HepG2 (cell line): ENCODE results near the gene INTS1. TPM values are rescaled to one million over a fixed set of nuclear protein-coding genes. Genes with fewer than 3 reads are reported as not detected.

Experiments used
- ATAC-seq: fragments of 200-7000 bp; cut with Tn5 transposase; 3 replicates; pipeline ENCODE4 v1.9.1; 2020; ENCODE audit warnings: mild to moderate bottlenecking, moderate library complexity
- BruUV-seq: library from RNA; stranded (reverse); fragments of 400-500 nt; replicated peaks from 2 replicates; lab custom pipeline; 2021; lab: Mats Ljungman, UMichigan
- CTCF ChIA-PET: fragments of 300-600 bp; formaldehyde crosslinking; extraction: SDS; loops from one replicate; lab custom pipeline; 2021; ENCODE audit warnings: low total read pairs, inconsistent platforms, low intra/inter-chr PET ratio; lab: Yijun Ruan, JAX
- POLR2A ChIA-PET: fragments of 350-600 bp; sonication (Branson Sonifier 250); formaldehyde crosslinking; loops from one replicate; lab custom pipeline; 2020; ENCODE audit warnings: antibody characterized with exemption, inconsistent platforms; lab: Yijun Ruan, JAX
- DNase-seq: peaks from one replicate; pipeline ENCODE4 v3.0.0-alpha.2; 2015; ENCODE audit warnings: low spot score
- FAIRE-seq: peaks from 3 replicates; lab custom pipeline; 2011; peaks lifted over from hg19 to GRCh38; lab: Jason Lieb, UNC
- H2AFZ ChIP-seq: one replicate; pipeline ENCODE4 v1.6.1; 2011; ENCODE audit warnings: low read length, inconsistent platforms
- H3K27ac ChIP-seq: fragments of 300-600 bp; 3 replicates; pipeline ENCODE4 v1.8.0; 2011; ENCODE audit warnings: mixed run types, mild to moderate bottlenecking, mixed read lengths, low read length, inconsistent platforms; ENCODE audit not compliant: insufficient read depth; ENCODE audit errors: extremely low read length
- H3K27me3 ChIP-seq, 2 experiments: fragments of 200-600 bp in 1 of 2; 2 replicates in 1 of 2; 3 replicates in 1 of 2; pipeline versions ENCODE4 v1.6.0 to v1.8.0; 2011; ENCODE audit warnings: low read length in 2 of 2, mild to moderate bottlenecking in 2 of 2, moderate library complexity in 2 of 2, inconsistent platforms in 1 of 2; ENCODE audit not compliant: insufficient read depth in 2 of 2, control insufficient read depth in 1 of 2
- H3K36me3 ChIP-seq, 2 experiments: fragments of 200-600 bp in 1 of 2; replicated peaks in 1 of 2; 2 replicates in 1 of 2; 3 replicates in 1 of 2; pipeline versions ENCODE4 v1.5.1 to v1.8.0; 2011; ENCODE audit warnings: low read length in 2 of 2, inconsistent platforms in 1 of 2; ENCODE audit not compliant: insufficient read depth in 2 of 2, control insufficient read depth in 1 of 2
- H3K4me1 ChIP-seq: 2 replicates; pipeline ENCODE4 v1.5.1; 2012; ENCODE audit warnings: low read length, inconsistent platforms; ENCODE audit not compliant: insufficient read depth
- H3K4me2 ChIP-seq: 2 replicates; pipeline ENCODE4 v1.6.0; 2011; ENCODE audit warnings: low read depth, low read length, inconsistent platforms
- H3K4me3 ChIP-seq, 3 experiments: fragments of 200-600 bp in 1 of 3; sonication (generic), shearing (Covaris generic) in 1 of 3; replicated peaks in 1 of 3; 2 replicates each; pipeline ENCODE4 v1.5.1; 2011 to 2016; ENCODE audit warnings: low read length in 3 of 3, inconsistent platforms in 2 of 3, low read depth in 2 of 3, mild to moderate bottlenecking in 2 of 3, control low read depth in 1 of 3, mixed read lengths in 1 of 3; ENCODE audit not compliant: insufficient read depth in 1 of 3
- H3K79me2 ChIP-seq: one replicate; pipeline ENCODE4 v1.6.1; 2011; ENCODE audit warnings: low read length, inconsistent platforms; ENCODE audit not compliant: insufficient read depth
- H3K9ac ChIP-seq: 2 replicates; pipeline ENCODE4 v1.6.0; 2011; ENCODE audit warnings: mild to moderate bottlenecking, low read depth, low read length, inconsistent platforms; ENCODE audit not compliant: insufficient read depth
- H3K9me3 ChIP-seq: 2 replicates; pipeline ENCODE4 v1.5.1; 2012; ENCODE audit warnings: mild to moderate bottlenecking, low read length
- H4K20me1 ChIP-seq: 2 replicates; pipeline ENCODE4 v1.6.0; 2011; ENCODE audit warnings: inconsistent platforms, mild to moderate bottlenecking, low read length, moderate library complexity; ENCODE audit not compliant: insufficient read depth
- KAT7 ChIP-seq: IDR thresholded peaks from 2 replicates; pipeline ENCODE4 v1.6.1; 2018; ENCODE audit warnings: borderline replicate concordance, missing compliant biosample characterization
- KDM5B ChIP-seq: sonication (generic); formaldehyde crosslinking; IDR thresholded peaks from 2 replicates; pipeline ENCODE4 v1.4.0; 2020; ENCODE audit warnings: missing genetic modification reagents, mild to moderate bottlenecking, borderline replicate concordance
- POLR2AphosphoS5 ChIP-seq: IDR thresholded peaks from 2 replicates; pipeline ENCODE4 v1.6.1; 2012; ENCODE audit warnings: low read depth, low read length
- PRPF4 ChIP-seq: fragments of 200-400 bp; formaldehyde crosslinking; IDR thresholded peaks from 2 replicates; pipeline ENCODE4 v1.6.1; 2016; ENCODE audit warnings: low read length, low read depth; ENCODE audit not compliant: poor library complexity, severe bottlenecking
- SAFB2 ChIP-seq: sonication (generic); formaldehyde crosslinking; IDR thresholded peaks from 2 replicates; pipeline ENCODE4 v1.5.1; 2020; ENCODE audit warnings: missing genetic modification reagents, low read depth, mild to moderate bottlenecking, borderline replicate concordance
- WIZ ChIP-seq: sonication (generic); formaldehyde crosslinking; IDR thresholded peaks from 2 replicates; pipeline ENCODE4 v1.5.1; 2020; ENCODE audit warnings: mild to moderate bottlenecking, missing genetic modification reagents
- ZNF326 ChIP-seq: sonication (generic); formaldehyde crosslinking; IDR thresholded peaks from 2 replicates; pipeline ENCODE4 v1.4.0; 2020; ENCODE audit warnings: missing genetic modification reagents, borderline replicate concordance
- ZNF564 ChIP-seq: sonication (generic); formaldehyde crosslinking; IDR thresholded peaks from 2 replicates; pipeline ENCODE4 v1.8.1; 2023; ENCODE audit warnings: mild to moderate bottlenecking, missing genetic modification reagents
- ZNF569 ChIP-seq: sonication (generic); formaldehyde crosslinking; IDR thresholded peaks from 2 replicates; pipeline ENCODE4 v1.5.0; 2020; ENCODE audit warnings: mild to moderate bottlenecking, missing genetic modification reagents, moderate library complexity, borderline replicate concordance
- ZNF576 ChIP-seq: sonication (generic); formaldehyde crosslinking; IDR thresholded peaks from 2 replicates; pipeline ENCODE4 v1.4.0; 2020; ENCODE audit warnings: mild to moderate bottlenecking, missing genetic modification reagents
- ZNF629 ChIP-seq: sonication (generic); formaldehyde crosslinking; conservative IDR thresholded peaks from 2 replicates; pipeline ENCODE4 v1.5.0; 2020; ENCODE audit warnings: missing genetic modification reagents
- ZSCAN31 ChIP-seq: sonication (generic); formaldehyde crosslinking; IDR thresholded peaks from 2 replicates; pipeline ENCODE4 v1.5.0; 2020; ENCODE audit warnings: low read depth, mild to moderate bottlenecking, missing genetic modification reagents
- WGBS: methylation state at CpG from one replicate; pipeline ENCODE4 v1.1.6; 2017; ENCODE audit warnings: low lambda C conversion rate; 5-methylcytosine and 5-hydroxymethylcytosine counted together
- in situ Hi-C: cut with HindIII; loops from 2 replicates; pipeline ENCODE4 v1.10.0; 2017; ENCODE audit warnings: low pct_unique_long_range_greater_than_20kb; ENCODE audit not compliant: extremely low pct_ligation_motif_present
- intact Hi-C: fragments of 100-400 bp; cut with micrococcal nuclease; formaldehyde crosslinking; loops from one replicate; pipeline ENCODE4 v1.10.0; 2022; ENCODE audit not compliant: unreplicated experiment
- polyA plus RNA-seq, 8 experiments: library from polyadenylated mRNA; depleted of rRNA in 3 of 8; stranded (reverse) in 7 of 8; unstranded in 1 of 8; fragments of >200 nt; fragmentation: Illumina TruSeq in 4 of 8; extraction: Trizol in 4 of 8; gene quantifications; 2 replicates each; pipeline versions ENCODE4 v1.2.1 to v1.2.3, GENCODE V29; 2011 to 2016; ENCODE audit warnings: low read depth in 4 of 8, missing spikeins in 1 of 8, mixed read lengths in 1 of 8; ENCODE audit not compliant: insufficient read depth in 1 of 8
- total RNA-seq, 5 experiments: library from RNA; depleted of rRNA; stranded (reverse); fragments of >200 nt; fragmentation: Illumina TruSeq; extraction: Trizol; gene quantifications; 2 replicates each; pipeline ENCODE4 v1.2.3, GENCODE V29; 2016; ENCODE audit warnings: low read depth in 1 of 5
- TF ChIP-seq, protein P1 (sequence below): sonication (generic); formaldehyde crosslinking; IDR thresholded peaks from 2 replicates; pipeline ENCODE4 v1.8.1; 2023; ENCODE audit warnings: mild to moderate bottlenecking, inconsistent platforms, moderate library complexity, missing genetic modification reagents, borderline replicate concordance
- TF ChIP-seq, protein P2 (sequence below): sonication (generic); formaldehyde crosslinking; IDR thresholded peaks from 2 replicates; pipeline ENCODE4 v1.9.0; 2021; ENCODE audit warnings: missing genetic modification reagents, borderline replicate concordance

INTS1 gene
- total and polyA plus RNA-seq, 2 of the 13 experiments (the other 11 are each of a cell fraction or from before 2014, with no cell fraction given) = 13.7 to 29.0 TPM

DNA sequence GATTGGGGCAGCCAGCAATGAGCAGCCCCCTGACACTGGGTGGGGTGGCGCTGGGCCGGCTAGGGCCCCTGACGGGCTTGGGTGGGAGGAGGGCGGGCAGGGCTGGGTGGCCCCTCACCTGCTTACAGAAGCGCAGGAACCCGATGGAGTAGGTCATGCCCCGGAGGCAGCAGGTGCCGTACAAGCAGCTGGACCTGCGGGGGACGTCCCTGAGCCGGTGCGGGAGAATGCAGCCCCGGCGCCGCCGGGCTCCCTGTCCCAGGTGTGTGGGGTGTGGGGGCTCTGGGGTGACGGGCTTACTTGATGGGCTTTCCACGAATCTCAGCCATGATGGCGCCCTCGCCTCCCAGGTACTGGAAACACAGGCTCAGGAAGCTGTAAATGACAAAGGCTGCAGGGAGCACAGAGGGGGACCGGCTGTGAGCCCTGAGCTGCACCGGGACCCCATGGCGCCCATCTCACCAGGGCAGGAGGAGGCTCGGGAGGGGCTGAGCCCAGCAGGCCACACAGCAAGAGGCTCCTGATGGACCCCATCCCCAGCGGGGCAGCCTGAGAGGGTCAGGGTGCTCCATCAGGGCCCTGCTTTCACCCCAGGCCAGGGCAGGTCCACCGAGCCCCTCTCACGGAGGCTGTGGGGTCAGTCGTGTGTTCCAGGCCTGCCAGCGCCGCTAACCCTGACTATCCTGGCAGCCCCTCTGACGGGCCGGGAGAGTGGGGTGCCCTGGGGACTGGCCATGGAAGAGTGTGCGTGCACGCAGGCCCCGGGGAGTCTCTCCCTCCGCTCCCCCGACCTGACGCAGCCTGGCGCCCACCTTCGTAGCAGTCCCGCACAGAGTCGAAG is 46.0 kb upstream of the INTS1 start:
- POLR2A ChIA-PET = no interaction called here
- in situ Hi-C loops = no loop called here
- no peak overlapping the region for H3K9ac ChIP-seq
- no peaks in the 10 kb centered on the region for H3K9me3 ChIP-seq
- BruUV-seq = no TSS peak
- over 99% methylated on average over 22 of the region's 42 CpGs for WGBS
- H3K36me3 ChIP-seq = peaks cover 5 to 10% of the 10 kb centered on the region in 2 experiments; a peak in 4 of 5 replicates
- TF ChIP-seq ZNF564 (no peak), KAT7 (CRISPR knock-in tag) (no peak), KDM5B (CRISPR knock-in tag) (no peak), ZNF576 (CRISPR knock-in tag) (no peak), POLR2AphosphoS5 (no peak), ZSCAN31 (CRISPR knock-in tag) (no peak), SAFB2 (no peak), ZNF326 (CRISPR knock-in tag) (no peak), WIZ (no peak), ZNF629 (CRISPR knock-in tag) (no peak), ZNF569 (CRISPR knock-in tag) (no peak), PRPF4 (no peak)
- TF ChIP-seq, protein P1, sequence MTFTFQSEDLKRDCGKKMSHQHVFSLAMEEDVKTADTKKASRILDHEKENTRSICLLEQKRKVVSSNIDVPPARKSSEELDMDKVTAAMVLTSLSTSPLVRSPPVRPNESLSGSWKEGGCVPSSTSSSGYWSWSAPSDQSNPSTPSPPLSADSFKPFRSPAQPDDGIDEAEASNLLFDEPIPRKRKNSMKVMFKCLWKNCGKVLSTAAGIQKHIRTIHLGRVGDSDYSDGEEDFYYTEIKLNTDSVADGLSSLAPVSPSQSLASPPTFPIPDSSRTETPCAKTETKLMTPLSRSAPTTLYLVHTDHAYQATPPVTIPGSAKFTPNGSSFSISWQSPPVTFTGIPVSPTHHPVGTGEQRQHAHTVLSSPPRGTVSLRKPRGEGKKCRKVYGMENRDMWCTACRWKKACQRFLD (CRISPR knock-in tag) = no peak
- TF ChIP-seq, protein P2, sequence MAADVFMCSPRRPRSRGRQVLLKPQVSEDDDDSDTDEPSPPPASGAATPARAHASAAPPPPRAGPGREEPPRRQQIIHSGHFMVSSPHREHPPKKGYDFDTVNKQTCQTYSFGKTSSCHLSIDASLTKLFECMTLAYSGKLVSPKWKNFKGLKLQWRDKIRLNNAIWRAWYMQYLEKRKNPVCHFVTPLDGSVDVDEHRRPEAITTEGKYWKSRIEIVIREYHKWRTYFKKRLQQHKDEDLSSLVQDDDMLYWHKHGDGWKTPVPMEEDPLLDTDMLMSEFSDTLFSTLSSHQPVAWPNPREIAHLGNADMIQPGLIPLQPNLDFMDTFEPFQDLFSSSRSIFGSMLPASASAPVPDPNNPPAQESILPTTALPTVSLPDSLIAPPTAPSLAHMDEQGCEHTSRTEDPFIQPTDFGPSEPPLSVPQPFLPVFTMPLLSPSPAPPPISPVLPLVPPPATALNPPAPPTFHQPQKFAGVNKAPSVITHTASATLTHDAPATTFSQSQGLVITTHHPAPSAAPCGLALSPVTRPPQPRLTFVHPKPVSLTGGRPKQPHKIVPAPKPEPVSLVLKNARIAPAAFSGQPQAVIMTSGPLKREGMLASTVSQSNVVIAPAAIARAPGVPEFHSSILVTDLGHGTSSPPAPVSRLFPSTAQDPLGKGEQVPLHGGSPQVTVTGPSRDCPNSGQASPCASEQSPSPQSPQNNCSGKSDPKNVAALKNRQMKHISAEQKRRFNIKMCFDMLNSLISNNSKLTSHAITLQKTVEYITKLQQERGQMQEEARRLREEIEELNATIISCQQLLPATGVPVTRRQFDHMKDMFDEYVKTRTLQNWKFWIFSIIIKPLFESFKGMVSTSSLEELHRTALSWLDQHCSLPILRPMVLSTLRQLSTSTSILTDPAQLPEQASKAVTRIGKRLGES (CRISPR knock-in tag) = no peak
- TF ChIP-seq, all 625 proteins: peak for 0
- no peak overlapping the region for H3K4me2 ChIP-seq
- intact Hi-C loops = no loop called here
- no peak for ATAC-seq
- H4K20me1 ChIP-seq = no peaks in the 10 kb centered on the region
- no peak overlapping the region for H3K4me3 ChIP-seq
- no peaks in the 10 kb centered on the region for H3K27me3 ChIP-seq
- no peak overlapping the region for H3K27ac ChIP-seq
- no peaks in the 10 kb centered on the region for H3K79me2 ChIP-seq
- H2AFZ ChIP-seq = no peak overlapping the region
- peaks cover 15% of the 10 kb centered on the region for H3K4me1 ChIP-seq
- no peak for DNase-seq
- no peak for FAIRE-seq
- CTCF ChIA-PET = no interaction called here
